ENCODE measurements around the gene RSPH9.
"Not testable (repeated sequence)": the region's sequence is repeated elsewhere in the genome, so short reads cannot be mapped to it uniquely, and the experiment has no call there.

Gene RSPH9

GRCh38 chr6:43629104-43629504 is 15.7 kb upstream of the RSPH9 start, which contains the start of gene GTPBP2:
Gene GTPBP2, minus strand, starts transcription at chr6:43629264. Its CDS starts 102 bp downstream, at chr6:43629162.
- peak; percentile 88 to 93 for DNase-seq (ENCODE audit: low read depth in 2 of 2)

GRCh38 chr6:43629505-43630300 is 15.1 kb upstream of the RSPH9 start:
- DNase-seq (ENCODE audit: low read depth in 2 of 2): peak; percentile 72 to 77

DNA sequence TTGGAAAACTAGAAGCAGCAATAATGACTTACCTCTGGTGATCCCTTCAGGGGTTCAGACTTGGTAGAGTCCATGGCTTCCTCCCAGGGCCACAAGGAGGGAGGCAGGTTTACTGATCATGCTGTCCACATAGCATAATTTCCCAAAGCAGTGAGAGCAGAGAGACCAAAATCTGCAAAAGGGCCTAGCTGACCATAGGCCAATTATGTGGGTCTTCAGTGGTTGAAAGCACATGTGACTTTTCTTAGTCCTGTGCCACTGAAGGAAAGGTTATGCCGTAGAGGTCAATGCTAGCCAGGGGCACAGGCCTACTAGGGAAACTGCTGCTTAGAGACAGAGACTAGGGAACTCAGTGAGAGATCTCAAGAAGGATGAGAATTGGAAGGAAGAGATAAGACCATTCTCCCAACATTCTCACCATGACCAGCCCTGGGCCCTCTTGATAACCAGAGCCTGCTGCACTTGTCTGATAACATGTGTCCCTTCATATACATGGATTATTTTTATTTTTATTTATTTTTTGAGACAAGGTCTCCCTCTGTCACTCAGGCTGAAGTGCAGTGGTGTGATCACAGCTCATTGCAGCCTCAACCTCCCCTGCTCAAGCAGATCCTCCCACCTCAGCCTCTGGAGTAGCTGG is 13.7 kb upstream of the RSPH9 start:
- no peak for DNase-seq (ENCODE audit: low read depth in 2 of 2)

DNA sequence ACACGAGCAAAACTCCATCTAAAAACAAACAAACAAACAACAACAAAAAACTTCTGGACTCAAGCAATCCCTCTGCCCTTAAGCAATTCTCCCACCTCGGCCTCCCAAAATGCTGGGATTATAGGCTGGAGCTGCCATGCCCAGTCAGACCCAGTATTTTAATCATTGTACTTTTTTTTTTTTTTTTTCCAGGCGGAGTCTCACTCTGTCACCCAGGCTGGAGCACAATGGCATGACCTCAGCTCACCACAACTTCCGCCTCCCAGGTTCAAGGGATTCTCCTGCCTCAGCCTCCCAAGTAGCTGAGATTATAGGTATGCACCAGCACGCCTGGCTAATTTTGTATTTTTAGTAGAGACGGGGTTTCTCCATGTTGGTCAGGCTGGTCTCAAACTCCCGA is 11.8 kb upstream of the RSPH9 start:
- not testable (repeated sequence) for DNase-seq (ENCODE audit: low read depth in 2 of 2)

DNA sequence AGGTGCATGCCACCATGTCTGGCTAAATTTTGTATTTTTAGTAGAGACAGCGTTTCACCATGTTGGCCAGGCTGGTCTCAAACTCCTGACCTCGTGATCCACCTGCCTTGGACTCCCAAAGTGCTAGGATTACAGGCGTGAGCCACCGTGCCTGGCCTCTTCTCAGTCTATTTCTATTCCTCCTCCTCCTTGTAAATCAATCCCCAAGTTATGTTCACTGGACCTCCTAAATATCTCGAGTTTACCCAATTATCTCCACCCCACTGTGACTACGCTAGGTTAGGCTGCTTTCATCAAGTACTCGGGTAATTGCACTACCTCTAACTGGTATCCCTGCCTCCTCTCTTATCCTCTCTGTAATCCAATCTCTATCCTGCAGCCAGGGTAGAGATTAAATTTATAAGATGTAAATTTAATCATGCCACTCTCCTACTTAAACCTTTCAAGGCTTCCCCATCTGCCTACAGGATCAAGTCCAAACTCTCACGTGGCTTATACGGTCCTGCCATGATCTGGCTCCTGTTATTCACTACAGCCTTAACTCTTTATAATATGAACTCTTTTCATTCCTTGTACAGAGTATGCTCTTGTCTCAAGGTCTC is 10.0 kb upstream of the RSPH9 start:
- DNase-seq (ENCODE audit: low read depth in 2 of 2): no peak

DNA sequence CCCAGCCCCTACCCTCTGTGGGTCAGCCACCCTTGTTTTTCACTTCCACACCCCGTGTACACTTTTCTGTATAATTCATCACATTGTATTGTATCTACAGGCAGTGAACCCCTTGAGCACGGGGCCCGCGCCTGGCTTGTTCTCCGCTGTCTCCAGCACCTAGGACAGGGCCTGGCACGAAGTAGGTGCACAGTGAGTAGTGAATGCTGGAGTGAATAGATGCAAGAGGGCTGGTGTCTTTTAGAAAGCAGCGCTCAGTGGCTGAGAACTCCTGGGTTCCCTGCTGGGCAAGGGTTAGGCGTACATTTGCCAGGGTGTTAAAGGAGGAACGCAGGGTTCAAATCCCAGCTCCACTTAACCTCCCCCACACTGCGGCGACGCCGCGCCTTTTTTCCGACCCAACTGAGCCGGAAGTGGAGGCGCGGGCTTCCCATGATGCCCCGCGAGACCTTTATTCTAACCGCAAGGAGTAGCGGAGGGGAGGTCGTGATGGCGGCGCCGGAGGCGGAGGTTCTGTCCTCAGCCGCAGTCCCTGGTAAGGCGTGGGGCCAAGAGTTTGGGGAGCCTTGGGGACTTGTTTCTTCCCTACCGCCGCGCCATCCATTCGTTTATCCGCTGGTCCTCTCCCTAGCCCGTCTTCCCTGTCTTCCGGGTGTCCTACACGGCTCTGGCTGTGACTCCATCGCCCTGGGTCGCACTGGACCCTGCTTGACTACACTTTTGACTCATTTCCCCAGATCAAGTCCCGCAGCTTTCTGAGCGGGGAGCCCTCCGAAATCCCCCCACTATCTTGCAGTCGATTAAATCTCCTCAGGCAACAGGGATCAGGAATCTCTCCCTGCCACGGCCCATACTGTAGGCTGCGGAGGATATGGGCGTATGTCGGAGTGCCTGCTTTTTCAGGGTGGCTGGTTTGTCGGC is 9.2 kb upstream of the RSPH9 start, which contains the start of gene MAD2L1BP:
TSS of gene MAD2L1BP (plus strand) at position 454 of the 921 bp plus-strand sequence. CDS start at position 490, 36 bp downstream.
- peak; percentile 74 to 77 for DNase-seq (ENCODE audit: low read depth in 2 of 2)

DNA sequence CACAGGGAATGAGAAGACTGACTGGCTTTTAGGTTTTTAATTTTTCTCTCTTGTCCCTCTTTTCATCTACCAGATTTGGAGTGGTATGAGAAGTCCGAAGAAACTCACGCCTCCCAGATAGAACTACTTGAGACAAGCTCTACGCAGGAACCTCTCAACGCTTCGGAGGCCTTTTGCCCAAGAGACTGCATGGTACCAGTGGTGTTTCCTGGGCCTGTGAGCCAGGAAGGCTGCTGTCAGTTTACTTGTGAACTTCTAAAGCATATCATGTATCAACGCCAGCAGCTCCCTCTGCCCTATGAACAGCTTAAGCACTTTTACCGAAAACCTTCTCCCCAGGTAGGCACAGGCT is 8.6 kb upstream of the RSPH9 start:
- DNase-seq (ENCODE audit: low read depth in 2 of 2): no peak

- DNase-seq (ENCODE audit: low read depth in 2 of 2): no peak
Observed at GRCh38 chr6:43639984-43640800, 4.6 kb upstream of the RSPH9 start.

DNA sequence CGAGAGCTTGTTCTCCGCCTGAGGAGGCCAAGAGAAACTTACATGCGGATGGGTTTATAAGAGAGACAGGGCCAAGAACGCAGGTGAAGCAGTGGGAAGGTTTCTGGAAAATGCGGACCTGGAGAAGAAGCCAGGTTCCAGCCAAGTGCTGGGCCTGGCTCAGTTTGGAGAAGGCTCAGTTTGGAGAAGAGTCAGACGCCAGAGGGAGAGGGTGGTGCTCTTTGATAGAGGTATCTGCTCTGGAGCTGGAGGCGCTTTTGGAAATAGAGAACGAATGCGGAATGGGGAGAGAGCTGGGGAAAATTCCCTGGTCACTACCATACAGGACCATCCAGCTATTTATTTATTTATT is 753 bp downstream of the RSPH9 start:
- no peak for DNase-seq (ENCODE audit: low read depth in 2 of 2)

- no peak for DNase-seq (ENCODE audit: low read depth in 2 of 2)
Observed at GRCh38 chr6:43647613-43648012, 2.8 kb downstream of the RSPH9 start.

GRCh38 chr6:43648248-43648647 is 3.4 kb downstream of the RSPH9 start:
- DNase-seq (ENCODE audit: low read depth in 2 of 2): no peak

GRCh38 chr6:43652822-43653221 is 8.0 kb downstream of the RSPH9 start:
- not testable (repeated sequence) for DNase-seq (ENCODE audit: low read depth in 2 of 2)

DNA sequence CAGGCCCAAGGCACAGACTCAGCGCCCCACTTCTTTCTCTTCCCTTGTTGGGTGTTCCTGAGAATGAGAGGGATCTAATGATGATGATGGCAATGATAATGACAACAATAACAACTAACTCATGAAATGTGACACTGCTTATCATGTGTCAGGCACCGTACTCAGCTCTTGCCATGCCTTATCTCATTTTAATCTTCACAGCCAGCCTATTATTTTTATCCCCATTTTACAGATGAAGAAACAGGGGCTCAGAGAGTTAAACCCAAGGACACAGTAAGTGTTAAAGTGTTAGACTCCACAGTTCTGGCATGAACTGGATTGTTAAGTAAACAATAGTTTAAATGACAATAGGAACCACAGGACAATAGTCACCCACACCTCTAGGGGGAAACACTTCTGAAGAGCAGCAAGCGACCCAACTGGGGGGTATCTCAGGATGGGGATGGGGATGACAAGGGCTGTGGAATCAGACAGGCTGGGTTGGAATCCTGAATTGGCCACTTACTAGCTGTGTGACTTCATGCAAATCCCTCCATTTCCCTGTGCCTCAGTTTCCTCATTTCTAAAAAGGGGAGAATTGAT is 12.5 kb downstream of the RSPH9 start:
- no peak for DNase-seq (ENCODE audit: low read depth in 2 of 2)

DNA sequence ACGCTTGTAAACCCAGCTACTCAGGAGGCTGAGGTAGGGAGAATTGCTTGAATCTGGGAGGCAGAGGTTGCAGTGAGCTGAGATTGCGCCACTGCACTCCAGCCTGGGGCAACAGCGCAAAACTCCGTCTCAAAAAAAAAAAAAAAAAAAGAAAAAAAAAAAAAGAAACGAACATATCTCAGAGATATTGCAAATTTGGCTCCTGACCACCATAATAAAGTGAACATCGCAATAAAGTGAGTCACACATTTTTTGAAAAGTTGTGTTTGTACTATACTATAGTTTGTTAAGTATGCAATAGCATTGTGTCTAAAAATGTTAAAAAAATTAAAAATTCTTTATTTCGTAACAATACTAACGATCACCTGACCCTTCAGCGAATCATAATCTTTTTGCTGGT is 13.3 kb downstream of the RSPH9 start:
- DNase-seq (ENCODE audit: low read depth in 2 of 2): no peak

GRCh38 chr6:43662948-43663347 is 18.1 kb downstream of the RSPH9 start:
- not testable (repeated sequence) for DNase-seq (ENCODE audit: low read depth in 2 of 2)

DNA sequence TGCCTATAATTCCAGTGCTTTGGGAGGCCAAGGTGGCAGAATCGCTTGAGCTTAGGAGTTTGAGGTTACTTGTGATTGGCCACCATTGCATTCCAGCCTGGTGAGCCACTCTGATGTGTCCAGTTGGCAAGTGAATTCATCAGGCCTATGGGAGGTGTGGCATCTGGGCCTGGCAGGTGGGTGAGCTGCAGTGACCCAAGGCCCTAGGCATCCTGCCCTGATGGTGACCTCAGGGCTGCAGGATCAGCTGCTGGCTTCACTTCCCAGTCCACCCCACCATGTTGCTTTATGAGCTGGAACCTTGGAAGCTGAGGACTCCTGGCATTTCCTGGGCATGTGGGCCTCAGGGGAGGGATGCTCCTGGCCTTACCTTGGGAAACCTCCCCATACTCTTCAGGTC is 20.5 kb downstream of the RSPH9 start:
- no peak for DNase-seq (ENCODE audit: low read depth in 2 of 2)

DNA sequence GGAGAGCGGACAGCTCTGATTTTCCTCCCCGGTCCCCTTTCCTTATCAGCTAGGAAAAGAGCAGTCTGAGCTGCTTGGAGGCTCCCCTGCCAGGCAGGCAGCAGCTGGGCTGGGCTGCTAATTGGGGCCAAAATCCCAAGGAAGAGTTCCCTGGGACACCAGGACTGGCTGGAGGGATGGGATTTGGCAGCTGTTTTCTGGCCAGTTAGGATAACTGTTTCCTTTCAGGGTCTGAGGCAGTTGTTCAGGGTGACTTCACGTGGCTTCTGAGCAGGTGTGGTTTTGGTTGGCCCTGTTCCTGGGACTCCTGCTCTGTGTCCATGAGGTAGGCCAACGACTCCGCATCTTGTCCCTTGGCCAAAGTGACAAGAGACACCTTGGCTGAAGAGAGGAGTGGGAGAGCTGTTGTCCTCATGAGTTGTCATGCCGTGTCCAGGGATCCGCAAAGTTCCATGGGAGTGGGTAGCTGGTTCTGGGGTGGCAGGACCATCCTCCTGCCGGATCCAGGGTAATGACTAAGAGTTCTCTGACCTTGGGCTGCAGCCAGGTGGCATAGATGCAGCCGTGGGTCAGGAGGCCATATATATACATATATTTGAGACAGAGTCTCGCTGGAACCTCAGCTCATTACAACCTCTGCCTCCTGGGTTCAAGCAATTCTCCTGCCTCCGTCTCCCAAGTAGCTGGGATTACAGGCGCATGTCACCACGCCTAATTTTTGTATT is 21.5 kb downstream of the RSPH9 start:
- DNase-seq (ENCODE audit: low read depth in 2 of 2): no peak

GRCh38 chr6:43667245-43668150 is 22.7 kb downstream of the RSPH9 start:
- DNase-seq (ENCODE audit: low read depth in 2 of 2): peak; percentile 42 to 76
